Left lung (tissue), 10 donors: ENCODE results near the gene DSG1. TPM values are rescaled to one million over a fixed set of nuclear protein-coding genes. Genes with fewer than 3 reads are reported as not detected.

Source experiments
- ATAC-seq: fragments of 200-7000 bp; cut with Tn5 transposase; one replicate; pipeline ENCODE4 v1.9.1; 2020; ENCODE audit warnings: moderate library complexity
- DNase-seq, 4 donors: peaks; one replicate each; pipeline ENCODE4 v3.0.0-alpha.2; 2013 to 2020
- H3K27ac ChIP-seq, 2 donors: fragments of 200-600 bp; sonication (generic) in 1 of 2; one replicate each; pipeline versions ENCODE4 v1.5.0 to v1.8.0; 2020 to 2021
- H3K27me3 ChIP-seq, 2 donors: fragments of 200-600 bp; sonication (generic) in 1 of 2; one replicate each; pipeline versions ENCODE4 v1.5.0 to v1.8.0; 2020 to 2021
- H3K36me3 ChIP-seq, 2 donors: fragments of 200-600 bp; sonication (generic) in 1 of 2; one replicate each; pipeline versions ENCODE4 v1.5.0 to v1.8.0; 2020 to 2021
- H3K4me1 ChIP-seq, 2 donors: fragments of 200-600 bp; one replicate each; pipeline ENCODE4 v1.8.0; 2021
- H3K4me3 ChIP-seq, 2 donors: fragments of 200-600 bp; sonication (generic) in 1 of 2; one replicate each; pipeline versions ENCODE4 v1.5.0 to v1.8.0; 2020 to 2021; ENCODE audit warnings: mild to moderate bottlenecking in 1 of 2
- H3K9me3 ChIP-seq, 2 donors: fragments of 200-600 bp; sonication (generic) in 1 of 2; one replicate each; pipeline versions ENCODE4 v1.5.0 to v1.8.0; 2020 to 2021
- intact Hi-C, 2 donors: fragments of 100-400 bp; cut with DNase I; formaldehyde crosslinking; loops; one replicate each; pipeline versions ENCODE4 v1.11.2 to v1.14.2; 2022
- polyA plus RNA-seq, 6 donors: library from polyadenylated mRNA; unstranded; fragments of 120-200 nt; gene quantifications; one replicate each; pipeline ENCODE4 v1.2.1, GENCODE V29; 2013; ENCODE audit not compliant: insufficient read length in 6 of 6
- total RNA-seq, 2 donors: library from RNA; stranded (reverse); fragmentation: NEBNext Ultra II Directional; extraction: Animal tissue kit (Norgen Biotek cat#: 25700); gene quantifications; one replicate each; pipeline ENCODE4 v1.2.1, GENCODE V29; 2021
- TF ChIP-seq, protein P1 (sequence below), 2 donors: fragments of 200-600 bp; sonication (generic) in 1 of 2; IDR thresholded peaks; one replicate each; pipeline versions ENCODE4 v1.5.0 to v1.8.0; 2021; ENCODE audit warnings: antibody characterized with exemption in 2 of 2
- donor health status: DM: no; HTN: yes; CAD: no.
- donor health status: DM: no; HTN: no; CAD: no.

DSG1 gene
- total and polyA plus RNA-seq, 8 donors: not detected

- no peaks in the 10 kb centered on the region for H3K9me3 ChIP-seq
- H3K27ac ChIP-seq: no peak overlapping the region
- H3K27me3 ChIP-seq: no peaks in the 10 kb centered on the region
- TF ChIP-seq, protein P1, sequence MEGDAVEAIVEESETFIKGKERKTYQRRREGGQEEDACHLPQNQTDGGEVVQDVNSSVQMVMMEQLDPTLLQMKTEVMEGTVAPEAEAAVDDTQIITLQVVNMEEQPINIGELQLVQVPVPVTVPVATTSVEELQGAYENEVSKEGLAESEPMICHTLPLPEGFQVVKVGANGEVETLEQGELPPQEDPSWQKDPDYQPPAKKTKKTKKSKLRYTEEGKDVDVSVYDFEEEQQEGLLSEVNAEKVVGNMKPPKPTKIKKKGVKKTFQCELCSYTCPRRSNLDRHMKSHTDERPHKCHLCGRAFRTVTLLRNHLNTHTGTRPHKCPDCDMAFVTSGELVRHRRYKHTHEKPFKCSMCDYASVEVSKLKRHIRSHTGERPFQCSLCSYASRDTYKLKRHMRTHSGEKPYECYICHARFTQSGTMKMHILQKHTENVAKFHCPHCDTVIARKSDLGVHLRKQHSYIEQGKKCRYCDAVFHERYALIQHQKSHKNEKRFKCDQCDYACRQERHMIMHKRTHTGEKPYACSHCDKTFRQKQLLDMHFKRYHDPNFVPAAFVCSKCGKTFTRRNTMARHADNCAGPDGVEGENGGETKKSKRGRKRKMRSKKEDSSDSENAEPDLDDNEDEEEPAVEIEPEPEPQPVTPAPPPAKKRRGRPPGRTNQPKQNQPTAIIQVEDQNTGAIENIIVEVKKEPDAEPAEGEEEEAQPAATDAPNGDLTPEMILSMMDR (IDR thresholded peaks at IDR 0.05): no peak
- DNase-seq: no peak
- H3K36me3 ChIP-seq: no peaks in the 10 kb centered on the region
- ATAC-seq: no peak
- H3K4me3 ChIP-seq: no peak overlapping the region
- intact Hi-C loops: loop anchor here in 1 of 2 donors (10.0 kb wide), 1 partner anchor 201 kb away; no protein-coding TSS in a partner anchor
- no peaks in the 10 kb centered on the region for H3K4me1 ChIP-seq
These were observed 14.2 kb upstream of the DSG1 start for GRCh38 chr18:31303771-31304170.

DNA sequence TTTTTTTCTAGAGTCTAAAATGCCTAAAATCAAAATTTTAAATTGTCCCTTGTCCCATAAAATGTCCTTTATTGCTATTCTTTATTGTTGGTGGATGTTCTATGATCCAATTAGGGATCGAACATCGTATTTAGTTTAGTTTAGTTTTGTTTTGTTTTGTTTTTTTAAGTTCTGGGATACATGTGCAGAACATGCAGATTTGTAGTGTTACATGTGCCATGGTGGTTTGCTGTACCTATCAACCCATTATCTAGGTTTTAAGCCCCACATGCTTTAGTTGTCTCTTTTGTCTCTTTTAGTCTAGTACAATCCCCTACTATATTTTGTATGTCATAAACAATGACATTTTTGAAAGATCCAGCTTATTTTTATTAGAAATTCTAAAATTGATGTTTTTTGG, 8.8 kb upstream of the DSG1 start:
- Histone ChIP-seq H3K27ac (no peak overlapping the region), H3K27me3 (no peaks in the 10 kb centered on the region), H3K36me3 (no peaks in the 10 kb centered on the region), H3K4me3 (no peak overlapping the region), H3K9me3 (peaks cover 0 to 2% of the 10 kb centered on the region in 2 donors), H3K4me1 (no peaks in the 10 kb centered on the region)
- intact Hi-C loops: loop anchor here in 1 of 2 donors (10.0 kb wide), 1 partner anchor 196 kb away; no protein-coding TSS in a partner anchor
- ATAC-seq (no peak), DNase-seq (no peak)
- TF ChIP-seq, protein P1 (IDR thresholded peaks at IDR 0.05): no peak

GRCh38 chr18:31316974-31317373, 986 bp upstream of the DSG1 start:
- TF ChIP-seq, protein P1 (IDR thresholded peaks at IDR 0.05): no peak
- DNase-seq: no peak
- Histone ChIP-seq H3K36me3 (no peaks in the 10 kb centered on the region), H3K9me3 (no peaks in the 10 kb centered on the region), H3K27ac (no peak overlapping the region), H3K4me3 (no peak overlapping the region), H3K27me3 (no peaks in the 10 kb centered on the region), H3K4me1 (no peaks in the 10 kb centered on the region)
- no peak for ATAC-seq
- intact Hi-C loops: no loop called here

DNA sequence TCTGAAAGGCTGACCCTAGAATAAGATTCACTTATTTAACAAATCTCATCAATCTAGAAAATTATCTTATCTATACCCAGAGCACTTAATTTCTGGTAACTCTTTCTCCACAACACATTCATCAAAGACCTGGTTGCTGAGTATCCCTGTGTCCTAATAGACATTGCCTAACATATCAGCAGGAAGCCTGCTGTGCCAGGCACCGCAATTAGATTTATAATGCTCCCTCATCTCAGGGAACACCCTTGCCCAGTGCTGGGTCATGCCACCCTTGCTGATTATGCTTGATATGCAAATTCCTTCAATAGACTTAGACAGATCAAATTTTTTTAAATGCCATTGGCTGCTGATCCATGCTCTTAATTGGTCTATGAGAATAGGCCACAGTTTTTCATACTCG, 3.8 kb downstream of the DSG1 start:
- ATAC-seq (no peak), DNase-seq (no peak)
- intact Hi-C loops: no loop called here
- no peak overlapping the region for H3K27ac ChIP-seq
- no peaks in the 10 kb centered on the region for H3K36me3 ChIP-seq
- H3K27me3 ChIP-seq: no peaks in the 10 kb centered on the region
- TF ChIP-seq, protein P1 (IDR thresholded peaks at IDR 0.05): no peak
- H3K9me3 ChIP-seq: no peaks in the 10 kb centered on the region
- H3K4me1 ChIP-seq: no peaks in the 10 kb centered on the region
- H3K4me3 ChIP-seq: no peak overlapping the region

DNA sequence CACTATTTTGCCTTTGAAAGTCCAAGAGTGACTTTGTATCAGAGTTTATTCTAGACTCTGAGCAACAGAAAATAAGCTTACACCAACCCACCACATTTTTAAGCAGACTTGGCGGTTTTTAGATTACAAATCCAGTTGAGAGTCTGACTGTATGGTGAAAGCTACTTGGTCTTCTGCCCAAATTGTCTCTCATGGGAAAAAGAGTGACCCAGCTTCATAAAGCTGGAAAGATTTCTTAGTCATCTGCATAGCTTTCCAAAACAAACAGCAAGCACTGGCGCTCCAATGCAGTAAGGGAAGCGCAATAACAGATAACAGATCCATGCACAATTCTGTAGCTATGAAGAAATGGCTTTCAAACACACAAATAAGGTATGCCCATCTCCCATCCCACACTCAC, 7.1 kb downstream of the DSG1 start:
- Histone ChIP-seq H3K4me3 (no peak overlapping the region), H3K27ac (no peak overlapping the region), H3K9me3 (no peaks in the 10 kb centered on the region), H3K27me3 (no peaks in the 10 kb centered on the region), H3K4me1 (no peaks in the 10 kb centered on the region), H3K36me3 (no peaks in the 10 kb centered on the region)
- no peak for ATAC-seq
- DNase-seq: no peak
- intact Hi-C loops: no loop called here
- TF ChIP-seq, protein P1 (IDR thresholded peaks at IDR 0.05): no peak
